Ovary (tissue), 9 donors: Measurements from ENCODE around the gene RYR2. TPM values are rescaled to one million over a fixed set of nuclear protein-coding genes. Genes with fewer than 3 reads are reported as not detected.
A peak's percentile ranks its signal among the peaks of the same experiment; 100 is the strongest.

Experiments
- DNase-seq, 5 donors: peaks; one replicate each; pipeline ENCODE4 v3.0.0-alpha.2; 2019 to 2020
- H3K27ac ChIP-seq, 2 donors: fragments of 200-600 bp; one replicate each; pipeline versions ENCODE4 v1.5.1 to v1.8.0; 2019 to 2022
- H3K27me3 ChIP-seq: fragments of 200-600 bp; one replicate; pipeline ENCODE4 v1.8.0; 2022
- H3K36me3 ChIP-seq: fragments of 200-600 bp; sonication (generic); one replicate; pipeline ENCODE4 v1.5.1; 2019
- H3K4me1 ChIP-seq: one replicate; pipeline ENCODE4 v1.8.1; 2013; ENCODE audit warnings: mild to moderate bottlenecking, moderate library complexity; ENCODE audit not compliant: insufficient read depth
- H3K4me3 ChIP-seq: fragments of 200-600 bp; sonication (generic); one replicate; pipeline ENCODE4 v1.5.1; 2017
- H3K9me3 ChIP-seq, 2 donors: fragments of 200-600 bp in 1 of 2; sonication (generic) in 1 of 2; one replicate each; pipeline versions ENCODE4 v1.5.1 to v1.8.1; 2013 to 2019; ENCODE audit warnings: mild to moderate bottlenecking in 1 of 2, moderate library complexity in 1 of 2
- CTCF ChIP-seq, 3 donors: fragments of 450-650 bp in 2 of 3; fragments of 200-600 bp in 1 of 3; IDR thresholded peaks; one replicate each; pipeline versions ENCODE4 v1.5.1 to v1.8.0; 2016 to 2022; ENCODE audit warnings: antibody characterized with exemption in 3 of 3, mild to moderate bottlenecking in 1 of 3
- EP300 ChIP-seq: sonication (generic); formaldehyde crosslinking; IDR thresholded peaks from one replicate; pipeline ENCODE4 v1.6.1; 2017; ENCODE audit warnings: antibody characterized with exemption
- POLR2A ChIP-seq: fragments of 450-650 bp; IDR thresholded peaks from one replicate; pipeline ENCODE4 v1.6.1; 2017; ENCODE audit warnings: antibody characterized with exemption, mild to moderate bottlenecking, moderate library complexity
- WGBS, 3 donors: extraction: QIAGEN DNeasy Blood & Tissue Kit in 1 of 3; methylation state at CpG; one replicate each; pipeline versions ENCODE4 v1.1.5 to v1.1.7; 2013 to 2017; 5-methylcytosine and 5-hydroxymethylcytosine counted together
- intact Hi-C, 4 donors: fragments of 100-400 bp; cut with DNase I; formaldehyde crosslinking; loops; one replicate each; pipeline versions ENCODE4 v1.11.0 to v1.15.1; 2022 to 2023
- polyA plus RNA-seq, 2 donors: library from polyadenylated mRNA; stranded (reverse); fragments of 200-250 nt in 1 of 2; fragments of 350-450 nt in 1 of 2; fragmentation: Illumina TruSeq in 1 of 2; extraction: RNeasy Lipid Tissue Mini Kit (QIAGEN cat#74804) in 1 of 2; gene quantifications; one replicate each; pipeline ENCODE4 v1.2.3, GENCODE V29; 2013 to 2014
- total RNA-seq, 7 donors: library from RNA; depleted of rRNA in 2 of 7; stranded (reverse); fragments of >200 nt in 2 of 7; fragmentation: NEBNext Ultra II Directional in 3 of 7; extraction: Animal tissue kit (Norgen Biotek cat#: 25700) in 3 of 7; gene quantifications; one replicate each; pipeline versions ENCODE4 v1.1.0 to v1.2.4, GENCODE V29; 2016 to 2023
- donor health status: DM: no; HTN: no; CAD: no; lungs with moderate emphysema.
- donor health status: DM: no; HTN: no; CAD: no.
- donor health status: Bipolar disorder and iron deficiency.
- donor health status: DM: yes; HTN: yes; CAD: no.
- donor health status: DM: no; HTN: no; CAD: no.
- donor health status: DM: yes; HTN: yes; CAD: no.

Gene RYR2
- total and polyA plus RNA-seq, 9 donors, result 3.0 to 13.8 (median 5.4) TPM

- TF ChIP-seq EP300 (no peak), POLR2A (no peak), CTCF (IDR thresholded peaks at IDR 0.05) (no peak)
- Histone ChIP-seq H3K4me3 (no peak overlapping the region), H3K9me3 (no peaks in the 10 kb centered on the region), H3K4me1 (peaks cover 8% of the 10 kb centered on the region), H3K27ac (no peak overlapping the region), H3K36me3 (no peaks in the 10 kb centered on the region), H3K27me3 (no peaks in the 10 kb centered on the region)
- 16 to 26% (median 17%) methylated on average over 5 of the region's 5 CpGs for WGBS, 3 donors
- peak in 2 of 5 donors; percentile 24 to 61 for DNase-seq
- intact Hi-C loops, result no loop called here
These were observed 112.2 kb downstream of the RYR2 start for GRCh38 chr1:237154157-237154556.

GRCh38 chr1:237164406-237165352 lies 122.7 kb downstream of the RYR2 start:
- intact Hi-C loops, result no loop called here
- WGBS, 3 donors, result 52 to 62% (median 54%) methylated on average over 8 of the region's 8 CpGs
- no peak for DNase-seq
- Histone ChIP-seq H3K27ac (no peak overlapping the region), H3K9me3 (no peaks in the 10 kb centered on the region), H3K4me3 (no peak overlapping the region), H3K36me3 (no peaks in the 10 kb centered on the region), H3K27me3 (no peaks in the 10 kb centered on the region), H3K4me1 (peaks cover 3% of the 10 kb centered on the region)
- TF ChIP-seq POLR2A (no peak), EP300 (no peak), CTCF (IDR thresholded peaks at IDR 0.05) (no peak)

GRCh38 chr1:237166086-237166485 lies 124.1 kb downstream of the RYR2 start:
- H3K36me3 ChIP-seq, result no peaks in the 10 kb centered on the region
- intact Hi-C loops, result no loop called here
- no peak overlapping the region for H3K27ac ChIP-seq
- no peaks in the 10 kb centered on the region for H3K9me3 ChIP-seq
- no peak for TF ChIP-seq CTCF (IDR thresholded peaks at IDR 0.05)
- TF ChIP-seq EP300, result no peak
- H3K4me3 ChIP-seq, result no peak overlapping the region
- H3K4me1 ChIP-seq, result peaks cover 3% of the 10 kb centered on the region
- WGBS, 3 donors, result 65 to 69% (median 68%) methylated on average over 1 of the region's 1 CpG
- no peak for DNase-seq
- H3K27me3 ChIP-seq, result no peaks in the 10 kb centered on the region

- WGBS, 3 donors, result 60 to 67% (median 63%) methylated on average over 4 of the region's 4 CpGs
- no peak for TF ChIP-seq CTCF (IDR thresholded peaks at IDR 0.05)
- TF ChIP-seq EP300, result no peak
- TF ChIP-seq POLR2A, result no peak
- intact Hi-C loops, result no loop called here
- Histone ChIP-seq H3K4me3 (no peak overlapping the region), H3K27ac (no peak overlapping the region), H3K36me3 (no peaks in the 10 kb centered on the region), H3K4me1 (peaks cover 3% of the 10 kb centered on the region), H3K27me3 (no peaks in the 10 kb centered on the region), H3K9me3 (no peaks in the 10 kb centered on the region)
- no peak for DNase-seq
These were observed 124.7 kb downstream of the RYR2 start for GRCh38 chr1:237166593-237167101.
